ENCODE measurements around the gene PTPRT.

DNA sequence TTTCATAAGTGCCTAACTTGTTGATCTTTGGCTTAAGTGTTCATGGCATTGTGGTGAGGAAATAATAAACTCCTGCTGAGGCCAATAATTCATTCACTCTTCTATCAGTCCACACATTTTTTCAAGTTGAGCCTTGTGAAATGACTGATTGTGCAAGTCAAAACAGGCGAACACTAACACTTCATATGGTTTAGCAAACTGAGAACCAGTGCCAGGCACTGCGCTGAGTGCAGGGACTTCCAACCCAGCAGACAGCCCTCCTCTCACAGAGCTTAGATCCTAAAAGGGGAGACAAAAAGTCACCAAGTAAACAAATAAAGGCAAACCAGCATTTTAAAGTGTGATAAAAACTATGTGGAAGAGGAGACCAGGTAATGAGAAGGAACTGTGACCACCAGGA, 435.0 kb downstream of the PTPRT start:
- TF ChIP-seq POLR2A (IDR thresholded peaks at IDR 0.05) (no peak), CTCF (IDR thresholded peaks at IDR 0.05) (no peak), POLR2AphosphoS5 (IDR thresholded peaks at IDR 0.05) (no peak), EP300 (IDR thresholded peaks at IDR 0.05) (no peak)

All from gastroesophageal sphincter (tissue), 3 donors.